ENCODE results near the gene ZBTB8A. TPM values are rescaled to one million over a fixed set of nuclear protein-coding genes. Genes with fewer than 3 reads are reported as not detected.
"Not testable (repeated sequence)": the region's sequence is repeated elsewhere in the genome, so short reads cannot be mapped to it uniquely, and the experiment has no call there.

Gene ZBTB8A
- total and polyA plus RNA-seq, 10 of the 15 experiments (the other 5 are each of a cell fraction or from before 2014, with no cell fraction given) = 0.48 to 4.7 (median 2.4) TPM

DNA sequence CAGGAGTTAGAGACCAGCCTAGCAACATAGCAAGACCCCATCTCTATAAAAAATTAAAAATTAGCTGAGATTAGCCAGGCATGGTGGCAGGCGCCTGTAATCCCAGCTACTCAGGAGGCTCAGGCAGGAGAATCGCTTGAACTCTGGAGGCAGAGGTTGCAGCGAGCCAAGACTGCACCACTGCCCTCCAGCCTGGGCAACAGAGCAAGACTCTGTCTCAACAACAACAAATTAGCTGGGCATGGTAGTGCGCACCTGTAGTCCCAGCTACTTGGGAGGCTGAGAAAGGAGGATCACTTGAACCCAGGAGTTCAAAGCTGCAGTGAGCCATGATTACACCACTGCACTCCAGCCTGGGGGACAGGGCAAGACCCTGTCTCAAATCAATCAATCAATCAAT is 90.9 kb downstream of the ZBTB8A start:
- not testable (repeated sequence) for ATAC-seq; BruUV-seq (replicated peaks)
- POLR2A ChIA-PET = interaction anchor here (0.7 to 1.6 kb wide), 4 partner anchors 12 to 23 kb away, joined by 3 to 4 read pairs (median 3); partner anchors contain the start of gene RBBP4

DNA sequence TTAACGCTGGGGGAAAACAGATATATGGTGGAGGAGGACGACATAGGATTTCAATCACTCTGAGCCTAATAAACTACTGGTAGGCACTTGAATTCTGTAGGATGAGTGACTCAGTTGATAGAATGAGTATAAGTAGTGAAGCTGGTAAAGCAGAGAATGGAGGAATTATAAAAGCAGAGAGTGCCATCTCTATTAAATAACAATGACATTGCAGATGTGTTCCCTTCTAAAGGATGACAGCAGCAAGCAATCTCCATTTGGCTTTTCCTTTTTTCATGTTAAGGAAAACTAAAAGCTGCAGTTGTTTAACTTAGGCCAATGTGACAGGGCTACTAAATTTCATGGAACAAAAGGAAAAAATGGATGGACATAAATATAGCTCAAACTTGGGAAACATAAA is 93.6 kb downstream of the ZBTB8A start:
- ATAC-seq (no peak), FAIRE-seq (no peak), DNase-seq (ENCODE audit: low read depth, low spot score) (no peak)
- ChIA-PET CTCF (interaction anchor here (0.6 to 1.4 kb wide), 3 partner anchors 20 to 184 kb away, joined by 3 to 4 read pairs (median 3); no protein-coding TSS in a partner anchor), SMC1A (ENCODE audit: uncharacterized antibody, unreplicated experiment) (interaction anchor here (0.8 to 1.1 kb wide), 2 partner anchors 13 to 47 kb away, joined by 3 read pairs; no protein-coding TSS in a partner anchor), POLR2A (no interaction called here), RAD21 (ENCODE audit: unreplicated experiment) (no interaction called here)
- H2AFZ ChIP-seq (ENCODE audit: control insufficient read depth, low read depth, low read length) = no peak overlapping the region
- no peaks in the 10 kb centered on the region for H4K20me1 ChIP-seq (ENCODE audit: control insufficient read depth, insufficient read depth)
- no peak overlapping the region for H3K4me3 ChIP-seq
- in situ Hi-C loops (cut with MboI) = no loop called here
- intact Hi-C loops (cut with micrococcal nuclease; ENCODE audit: unreplicated experiment) = no loop called here
- peaks cover 0 to 12% of the 10 kb centered on the region in 2 experiments; a peak in 3 of 4 replicates for H3K36me3 ChIP-seq (ENCODE audit: control insufficient read depth in 2 of 2, insufficient read depth in 2 of 2, low read length in 1 of 2)
- H3K9ac ChIP-seq (ENCODE audit: control insufficient read depth, insufficient read depth, low read length) = no peak overlapping the region
- BruUV-seq (replicated peaks) = TSS peak; percentile 36
- no peaks in the 10 kb centered on the region for H3K27me3 ChIP-seq (replicated peaks in 1 of 2; ENCODE audit: control insufficient read depth in 2 of 2, insufficient read depth in 2 of 2, low read length in 1 of 2)
- peaks cover 47% of the 10 kb centered on the region for H3K79me2 ChIP-seq (ENCODE audit: control insufficient read depth, insufficient read depth, low read length)
- H3K27ac ChIP-seq (ENCODE audit: control insufficient read depth, insufficient read depth) = no peak overlapping the region
- no peak overlapping the region for H3K4me2 ChIP-seq (ENCODE audit: control insufficient read depth, insufficient read depth)
- peaks cover 8% of the 10 kb centered on the region; the same call in 1 of the 2 replicates for H3K4me1 ChIP-seq (ENCODE audit: control insufficient read depth, insufficient read depth, low read length)
- 100% methylated on average over 2 of the region's 2 CpGs for WGBS (ENCODE audit: insufficient coverage, insufficient replicate concordance, low lambda C conversion rate, missing lambda C conversion rate)
- no peaks in the 10 kb centered on the region for H3K9me3 ChIP-seq (replicated peaks; ENCODE audit: control insufficient read depth, insufficient read depth, low read length)
- TF ChIP-seq RUNX3 (IDR thresholded peaks at IDR 0.05; ENCODE audit: low read length) (no peak), ELK1 (IDR thresholded peaks at IDR 0.05; ENCODE audit: low read depth, low read length) (no peak), CBX3 (IDR thresholded peaks at IDR 0.05; ENCODE audit: borderline replicate concordance, low read depth) (no peak), RB1 (IDR thresholded peaks at IDR 0.05; ENCODE audit: borderline replicate concordance) (no peak), ASH2L (IDR thresholded peaks at IDR 0.05; ENCODE audit: borderline replicate concordance, low read depth) (no peak), BHLHE40 (IDR thresholded peaks at IDR 0.05; ENCODE audit: borderline replicate concordance in 1 of 2, low read depth in 2 of 2, low read length in 1 of 2) (no peak), ZBED1 (IDR thresholded peaks at IDR 0.05; ENCODE audit: borderline replicate concordance) (no peak), TBL1XR1 (IDR thresholded peaks at IDR 0.05; ENCODE audit: low read depth, low read length) (no peak), LARP7 (IDR thresholded peaks at IDR 0.05) (no peak)
- TF ChIP-seq, protein P1, sequence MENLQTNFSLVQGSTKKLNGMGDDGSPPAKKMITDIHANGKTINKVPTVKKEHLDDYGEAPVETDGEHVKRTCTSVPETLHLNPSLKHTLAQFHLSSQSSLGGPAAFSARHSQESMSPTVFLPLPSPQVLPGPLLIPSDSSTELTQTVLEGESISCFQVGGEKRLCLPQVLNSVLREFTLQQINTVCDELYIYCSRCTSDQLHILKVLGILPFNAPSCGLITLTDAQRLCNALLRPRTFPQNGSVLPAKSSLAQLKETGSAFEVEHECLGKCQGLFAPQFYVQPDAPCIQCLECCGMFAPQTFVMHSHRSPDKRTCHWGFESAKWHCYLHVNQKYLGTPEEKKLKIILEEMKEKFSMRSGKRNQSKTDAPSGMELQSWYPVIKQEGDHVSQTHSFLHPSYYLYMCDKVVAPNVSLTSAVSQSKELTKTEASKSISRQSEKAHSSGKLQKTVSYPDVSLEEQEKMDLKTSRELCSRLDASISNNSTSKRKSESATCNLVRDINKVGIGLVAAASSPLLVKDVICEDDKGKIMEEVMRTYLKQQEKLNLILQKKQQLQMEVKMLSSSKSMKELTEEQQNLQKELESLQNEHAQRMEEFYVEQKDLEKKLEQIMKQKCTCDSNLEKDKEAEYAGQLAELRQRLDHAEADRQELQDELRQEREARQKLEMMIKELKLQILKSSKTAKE (IDR thresholded peaks at IDR 0.05; ENCODE audit: low read depth, poor library complexity, severe bottlenecking) = no peak
- TF ChIP-seq, protein P2, sequence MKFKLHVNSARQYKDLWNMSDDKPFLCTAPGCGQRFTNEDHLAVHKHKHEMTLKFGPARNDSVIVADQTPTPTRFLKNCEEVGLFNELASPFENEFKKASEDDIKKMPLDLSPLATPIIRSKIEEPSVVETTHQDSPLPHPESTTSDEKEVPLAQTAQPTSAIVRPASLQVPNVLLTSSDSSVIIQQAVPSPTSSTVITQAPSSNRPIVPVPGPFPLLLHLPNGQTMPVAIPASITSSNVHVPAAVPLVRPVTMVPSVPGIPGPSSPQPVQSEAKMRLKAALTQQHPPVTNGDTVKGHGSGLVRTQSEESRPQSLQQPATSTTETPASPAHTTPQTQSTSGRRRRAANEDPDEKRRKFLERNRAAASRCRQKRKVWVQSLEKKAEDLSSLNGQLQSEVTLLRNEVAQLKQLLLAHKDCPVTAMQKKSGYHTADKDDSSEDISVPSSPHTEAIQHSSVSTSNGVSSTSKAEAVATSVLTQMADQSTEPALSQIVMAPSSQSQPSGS (IDR thresholded peaks at IDR 0.05; ENCODE audit: low read length) = no peak

More for the DNA sequence above, 90.9 kb downstream of the ZBTB8A start:
- intact Hi-C loops (cut with micrococcal nuclease; ENCODE audit: unreplicated experiment); H3K4me3 ChIP-seq; H3K27me3 ChIP-seq (replicated peaks in 1 of 2; ENCODE audit: control insufficient read depth in 2 of 2, insufficient read depth in 2 of 2, low read length in 1 of 2); DNase-seq (ENCODE audit: low read depth, low spot score); H4K20me1 ChIP-seq (ENCODE audit: control insufficient read depth, insufficient read depth); FAIRE-seq; in situ Hi-C loops (cut with MboI); H3K9me3 ChIP-seq (replicated peaks; ENCODE audit: control insufficient read depth, insufficient read depth, low read length); RAD21 ChIA-PET (ENCODE audit: unreplicated experiment); H3K27ac ChIP-seq (ENCODE audit: control insufficient read depth, insufficient read depth); H2AFZ ChIP-seq (ENCODE audit: control insufficient read depth, low read depth, low read length); H3K9ac ChIP-seq (ENCODE audit: control insufficient read depth, insufficient read depth, low read length); H3K4me2 ChIP-seq (ENCODE audit: control insufficient read depth, insufficient read depth): not testable (repeated sequence)
- Histone ChIP-seq H3K4me1 (ENCODE audit: control insufficient read depth, insufficient read depth, low read length) (peaks cover 19% of the 10 kb centered on the region), H3K79me2 (ENCODE audit: control insufficient read depth, insufficient read depth, low read length) (peaks cover 37% of the 10 kb centered on the region), H3K36me3 (ENCODE audit: control insufficient read depth in 2 of 2, insufficient read depth in 2 of 2, low read length in 1 of 2) (peaks cover 0 to 14% of the 10 kb centered on the region in 2 experiments; a peak in 3 of 4 replicates)
- SMC1A ChIA-PET (ENCODE audit: uncharacterized antibody, unreplicated experiment) = interaction anchor here (0.9 to 1.3 kb wide), 3 partner anchors 9 to 15 kb away, joined by 3 to 4 read pairs (median 4); no protein-coding TSS in a partner anchor
- 97% methylated on average over 4 of the region's 4 CpGs for WGBS (ENCODE audit: insufficient coverage, insufficient replicate concordance, low lambda C conversion rate, missing lambda C conversion rate)
- CTCF ChIA-PET = interaction anchor here (1.3 kb wide), 2 partner anchors 10 kb away, joined by 3 to 6 read pairs; no protein-coding TSS in a partner anchor
